GM12878 (cell line): Measurements from ENCODE around the gene OR2V1. TPM values are rescaled to one million over a fixed set of nuclear protein-coding genes. Genes with fewer than 3 reads are reported as not detected.
A peak's percentile ranks its signal among the peaks of the same experiment; 100 is the strongest.

Experiments
- CREB1 ChIP-seq: IDR thresholded peaks from 2 replicates; pipeline ENCODE4 v1.6.1; 2012; ENCODE audit warnings: low read depth, mild to moderate bottlenecking, inconsistent platforms
- DPF2 ChIP-seq: fragments of 450-650 bp; IDR thresholded peaks from 2 replicates; pipeline ENCODE4 v1.6.1; 2017; ENCODE audit warnings: mild to moderate bottlenecking
- FOXM1 ChIP-seq: IDR thresholded peaks from 2 replicates; pipeline ENCODE4 v1.6.1; 2012; ENCODE audit warnings: low read depth, mild to moderate bottlenecking, inconsistent platforms, low read length, moderate library complexity
- IRF4 ChIP-seq: IDR thresholded peaks from 2 replicates; pipeline ENCODE4 v1.6.1; 2011; ENCODE audit warnings: low read depth, low read length
- KAT2A ChIP-seq: conservative IDR thresholded peaks from 2 replicates; pipeline ENCODE4 v1.6.1; 2011; ENCODE audit warnings: low read depth, low read length; ENCODE audit not compliant: control insufficient read depth
- KLF5 ChIP-seq: fragments of 450-650 bp; IDR thresholded peaks from 2 replicates; pipeline ENCODE4 v1.6.1; 2014; ENCODE audit warnings: mild to moderate bottlenecking; ENCODE audit not compliant: partially characterized antibody
- LARP7 ChIP-seq: fragments of 450-650 bp; IDR thresholded peaks from 2 replicates; pipeline ENCODE4 v1.6.1; 2017; ENCODE audit warnings: mild to moderate bottlenecking
- RCOR1 ChIP-seq: conservative IDR thresholded peaks from 2 replicates; pipeline ENCODE4 v1.6.1; 2012; ENCODE audit warnings: low read depth, low read length, improper control_type of control experiment
- RUNX3 ChIP-seq: IDR thresholded peaks from 2 replicates; pipeline ENCODE4 v1.6.1; 2012; ENCODE audit warnings: low read length, inconsistent platforms
- SIX5 ChIP-seq: IDR thresholded peaks from 2 replicates; pipeline ENCODE4 v1.6.1; 2011; ENCODE audit warnings: mild to moderate bottlenecking, low read depth, low read length, moderate library complexity; ENCODE audit not compliant: severe bottlenecking
- SMC3 ChIP-seq: IDR thresholded peaks from 2 replicates; pipeline ENCODE4 v1.6.1; 2011; ENCODE audit warnings: low read length, improper control_type of control experiment, borderline replicate concordance
- SPI1 ChIP-seq: IDR thresholded peaks from 2 replicates; pipeline ENCODE4 v1.6.1; 2011; ENCODE audit warnings: low read depth, mild to moderate bottlenecking, low read length, moderate library complexity, borderline replicate concordance; ENCODE audit not compliant: insufficient read depth
- STAT1 ChIP-seq: fragments of 450-650 bp; conservative IDR thresholded peaks from 2 replicates; pipeline ENCODE4 v1.6.1; 2014; ENCODE audit warnings: antibody characterized with exemption, mild to moderate bottlenecking
- STAT3 ChIP-seq: IDR thresholded peaks from 2 replicates; pipeline ENCODE4 v1.6.1; 2011; ENCODE audit warnings: low read depth, low read length, improper control_type of control experiment
- TARDBP ChIP-seq: IDR thresholded peaks from 2 replicates; pipeline ENCODE4 v1.6.1; 2016; ENCODE audit warnings: borderline replicate concordance
- ZNF207 ChIP-seq: fragments of 450-650 bp; IDR thresholded peaks from 2 replicates; pipeline ENCODE4 v1.6.1; 2014; ENCODE audit warnings: antibody characterized with exemption, mild to moderate bottlenecking, borderline replicate concordance
- ZNF274 ChIP-seq: IDR thresholded peaks from one replicate; pipeline ENCODE4 v1.8.0; 2011; ENCODE audit not compliant: insufficient read length, insufficient read depth
- ZNF384 ChIP-seq: IDR thresholded peaks from 2 replicates; pipeline ENCODE4 v1.6.1; 2012; ENCODE audit warnings: low read depth, mild to moderate bottlenecking, low read length, improper control_type of control experiment, borderline replicate concordance
- ZSCAN29 ChIP-seq: fragments of 450-650 bp; IDR thresholded peaks from 2 replicates; pipeline ENCODE4 v1.6.1; 2017; ENCODE audit warnings: mild to moderate bottlenecking, moderate library complexity
- polyA plus RNA-seq, 11 experiments: library from polyadenylated mRNA; depleted of rRNA in 4 of 11; unstranded in 6 of 11; stranded (reverse) in 5 of 11; fragments of >200 nt; fragmentation: Nextera tagmentation in 4 of 11; fragmentation: Illumina TruSeq in 1 of 11; extraction: Ambion mirVana in 4 of 11; extraction: Trizol in 1 of 11; gene quantifications; 1 replicate in 1 of 11; 2 replicates in 10 of 11; pipeline versions ENCODE4 v1.2.1 to v1.2.3, GENCODE V29; 2011 to 2016; ENCODE audit warnings: inconsistent platforms in 2 of 11, missing spikeins in 2 of 11, low read depth in 1 of 11
- total RNA-seq, 4 experiments: library from RNA; depleted of rRNA in 3 of 4; stranded (reverse); fragments of >200 nt in 3 of 4; fragmentation: Illumina TruSeq in 1 of 4; extraction: Trizol in 1 of 4; gene quantifications; 2 replicates each; pipeline versions ENCODE4 v1.2.1 to v1.2.3, GENCODE V29; 2013 to 2021
- TF ChIP-seq, protein P1 (sequence below): fragments of 450-650 bp; IDR thresholded peaks from 2 replicates; pipeline ENCODE4 v1.6.1; 2017; ENCODE audit warnings: antibody characterized with exemption, mild to moderate bottlenecking, moderate library complexity
- TF ChIP-seq, protein P2 (sequence below): IDR thresholded peaks from 2 replicates; pipeline ENCODE4 v1.6.1; 2011; ENCODE audit warnings: low read depth, mild to moderate bottlenecking, low read length, moderate library complexity, borderline replicate concordance; ENCODE audit errors: extremely low read depth
- TF ChIP-seq, protein P3 (sequence below): fragments of 450-650 bp; IDR thresholded peaks from 2 replicates; pipeline ENCODE4 v1.6.1; 2016; ENCODE audit warnings: mild to moderate bottlenecking

Gene OR2V1
- total and polyA plus RNA-seq, 10 of the 15 experiments (the other 5 are each of a cell fraction or from before 2014, with no cell fraction given), result 0.20 to 4.4 TPM; not detected in 8

DNA sequence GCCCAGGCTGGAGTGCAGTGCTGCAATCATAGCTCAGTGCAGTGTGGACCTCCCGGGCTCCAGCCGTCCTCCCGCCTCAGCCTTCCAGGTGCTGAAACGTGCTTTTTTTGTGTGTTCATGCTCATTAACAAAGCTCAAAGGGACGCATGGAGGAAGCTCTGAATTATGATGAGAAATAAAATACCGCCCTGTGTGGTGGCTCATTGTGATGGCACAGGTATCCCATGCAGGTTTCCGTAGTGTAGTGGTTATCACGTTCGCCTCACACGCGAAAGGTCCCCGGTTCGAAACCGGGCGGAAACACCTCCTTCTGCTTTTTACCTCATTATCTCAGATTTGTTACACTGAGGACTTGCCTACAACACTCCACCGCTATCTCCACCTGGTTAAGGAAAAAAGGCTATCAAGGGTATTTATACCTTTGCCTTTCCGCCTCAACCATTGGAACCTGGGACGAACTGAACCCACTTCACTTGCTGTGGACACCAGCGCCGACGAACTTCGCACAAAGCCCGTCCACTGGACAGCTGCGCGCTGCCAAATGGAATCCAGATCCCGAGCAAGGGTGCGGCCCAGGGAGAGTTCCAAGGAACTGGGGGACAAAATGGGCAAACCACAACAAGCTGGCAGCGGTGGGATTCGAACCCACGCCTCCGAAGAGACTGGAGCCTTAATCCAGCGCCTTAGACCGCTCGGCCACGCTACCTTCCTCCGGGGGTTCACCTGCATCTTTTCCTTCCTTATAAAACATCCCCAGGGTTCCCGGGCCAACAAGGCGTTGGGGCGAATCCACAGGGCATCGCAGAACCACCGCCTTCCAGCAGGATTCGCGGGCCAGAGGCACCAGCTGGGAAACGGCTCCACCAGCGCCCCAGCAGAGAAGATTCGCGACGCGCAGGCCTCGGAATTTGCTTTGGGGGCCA lies 42.7 kb upstream of the OR2V1 start (continued):
- TF ChIP-seq, protein P1, sequence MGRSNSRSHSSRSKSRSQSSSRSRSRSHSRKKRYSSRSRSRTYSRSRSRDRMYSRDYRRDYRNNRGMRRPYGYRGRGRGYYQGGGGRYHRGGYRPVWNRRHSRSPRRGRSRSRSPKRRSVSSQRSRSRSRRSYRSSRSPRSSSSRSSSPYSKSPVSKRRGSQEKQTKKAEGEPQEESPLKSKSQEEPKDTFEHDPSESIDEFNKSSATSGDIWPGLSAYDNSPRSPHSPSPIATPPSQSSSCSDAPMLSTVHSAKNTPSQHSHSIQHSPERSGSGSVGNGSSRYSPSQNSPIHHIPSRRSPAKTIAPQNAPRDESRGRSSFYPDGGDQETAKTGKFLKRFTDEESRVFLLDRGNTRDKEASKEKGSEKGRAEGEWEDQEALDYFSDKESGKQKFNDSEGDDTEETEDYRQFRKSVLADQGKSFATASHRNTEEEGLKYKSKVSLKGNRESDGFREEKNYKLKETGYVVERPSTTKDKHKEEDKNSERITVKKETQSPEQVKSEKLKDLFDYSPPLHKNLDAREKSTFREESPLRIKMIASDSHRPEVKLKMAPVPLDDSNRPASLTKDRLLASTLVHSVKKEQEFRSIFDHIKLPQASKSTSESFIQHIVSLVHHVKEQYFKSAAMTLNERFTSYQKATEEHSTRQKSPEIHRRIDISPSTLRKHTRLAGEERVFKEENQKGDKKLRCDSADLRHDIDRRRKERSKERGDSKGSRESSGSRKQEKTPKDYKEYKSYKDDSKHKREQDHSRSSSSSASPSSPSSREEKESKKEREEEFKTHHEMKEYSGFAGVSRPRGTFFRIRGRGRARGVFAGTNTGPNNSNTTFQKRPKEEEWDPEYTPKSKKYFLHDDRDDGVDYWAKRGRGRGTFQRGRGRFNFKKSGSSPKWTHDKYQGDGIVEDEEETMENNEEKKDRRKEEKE, result no peak
- TF ChIP-seq SPI1 (no peak), ZNF207 (peak; percentile 69; the same call in 1 of the 2 replicates), TARDBP (peak; percentile 90; the same call in 1 of the 2 replicates), KAT2A (no peak), RCOR1 (peak; percentile 81; the same call in 1 of the 2 replicates), RUNX3 (peak; percentile 64), LARP7 (no peak), FOXM1 (0 out of 2 replicates have a peak, but pooled peaks have one; percentile 22), KLF5 (peak; percentile 60), ZNF384 (no peak), STAT3 (no peak), IRF4 (no peak), CREB1 (peak; percentile 71), ZSCAN29 (peak; percentile 70; the same call in 1 of the 2 replicates), SIX5 (no peak), ZNF274 (no peak), STAT1 (0 out of 2 replicates have a peak, but pooled peaks have one; percentile 17), DPF2 (0 out of 2 replicates have a peak, but pooled peaks have one; percentile 54), SMC3 (no peak)
- TF ChIP-seq, protein P2, sequence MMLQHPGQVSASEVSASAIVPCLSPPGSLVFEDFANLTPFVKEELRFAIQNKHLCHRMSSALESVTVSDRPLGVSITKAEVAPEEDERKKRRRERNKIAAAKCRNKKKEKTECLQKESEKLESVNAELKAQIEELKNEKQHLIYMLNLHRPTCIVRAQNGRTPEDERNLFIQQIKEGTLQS, result no peak
- TF ChIP-seq, protein P3, sequence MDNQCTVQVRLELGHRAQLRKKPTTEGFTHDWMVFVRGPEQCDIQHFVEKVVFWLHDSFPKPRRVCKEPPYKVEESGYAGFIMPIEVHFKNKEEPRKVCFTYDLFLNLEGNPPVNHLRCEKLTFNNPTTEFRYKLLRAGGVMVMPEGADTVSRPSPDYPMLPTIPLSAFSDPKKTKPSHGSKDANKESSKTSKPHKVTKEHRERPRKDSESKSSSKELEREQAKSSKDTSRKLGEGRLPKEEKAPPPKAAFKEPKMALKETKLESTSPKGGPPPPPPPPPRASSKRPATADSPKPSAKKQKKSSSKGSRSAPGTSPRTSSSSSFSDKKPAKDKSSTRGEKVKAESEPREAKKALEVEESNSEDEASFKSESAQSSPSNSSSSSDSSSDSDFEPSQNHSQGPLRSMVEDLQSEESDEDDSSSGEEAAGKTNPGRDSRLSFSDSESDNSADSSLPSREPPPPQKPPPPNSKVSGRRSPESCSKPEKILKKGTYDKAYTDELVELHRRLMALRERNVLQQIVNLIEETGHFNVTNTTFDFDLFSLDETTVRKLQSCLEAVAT, result no peak
